Liver (tissue), 9 donors: ENCODE results near the gene MELK. TPM values are rescaled to one million over a fixed set of nuclear protein-coding genes. Genes with fewer than 3 reads are reported as not detected.
"Not testable (repeated sequence)": the region's sequence is repeated elsewhere in the genome, so short reads cannot be mapped to it uniquely, and the experiment has no call there.

Source experiments
- DNase-seq: peaks from one replicate; pipeline ENCODE4 v3.0.0-alpha.2; 2017; ENCODE audit warnings: low spot score
- H3K27ac ChIP-seq, 2 donors: one replicate each; pipeline ENCODE4 v1.7.0; 2013; ENCODE audit warnings: inconsistent platforms in 2 of 2, low read length in 2 of 2, control low read depth in 1 of 2, low read depth in 1 of 2, mild to moderate bottlenecking in 1 of 2
- H3K27me3 ChIP-seq, 4 donors: one replicate each; pipeline versions ENCODE4 v1.6.1 to v1.7.0; 2013; ENCODE audit warnings: low read length in 3 of 4, inconsistent platforms in 1 of 4, mild to moderate bottlenecking in 1 of 4, moderate library complexity in 1 of 4; ENCODE audit not compliant: control insufficient read depth in 4 of 4, insufficient read depth in 4 of 4
- H3K36me3 ChIP-seq, 4 donors: one replicate each; pipeline versions ENCODE4 v1.6.1 to v1.7.0; 2013; ENCODE audit warnings: low read length in 3 of 4, mild to moderate bottlenecking in 3 of 4, low read depth in 1 of 4, moderate library complexity in 1 of 4; ENCODE audit not compliant: control insufficient read depth in 4 of 4, insufficient read depth in 3 of 4
- H3K4me1 ChIP-seq, 4 donors: one replicate each; pipeline versions ENCODE4 v1.6.1 to v1.7.0; 2013; ENCODE audit warnings: low read length in 3 of 4, mild to moderate bottlenecking in 3 of 4, moderate library complexity in 1 of 4; ENCODE audit not compliant: control insufficient read depth in 4 of 4, insufficient read depth in 4 of 4
- H3K4me3 ChIP-seq, 3 donors: one replicate each; pipeline versions ENCODE4 v1.6.1 to v1.7.0; 2013; ENCODE audit warnings: low read length in 3 of 3, control low read depth in 1 of 3, low read depth in 1 of 3, mild to moderate bottlenecking in 1 of 3
- H3K9ac ChIP-seq, 2 donors: one replicate each; pipeline ENCODE4 v1.7.0; 2013; ENCODE audit warnings: low read length in 2 of 2, mild to moderate bottlenecking in 2 of 2, moderate library complexity in 2 of 2, control low read depth in 1 of 2, low read depth in 1 of 2
- H3K9me3 ChIP-seq, 4 donors: one replicate each; pipeline versions ENCODE4 v1.6.1 to v1.7.0; 2013; ENCODE audit warnings: low read length in 3 of 4; ENCODE audit not compliant: control insufficient read depth in 4 of 4
- CTCF ChIP-seq: fragments of 150-350 bp; IDR thresholded peaks from 2 replicates; pipeline ENCODE4 v1.5.1; 2017; ENCODE audit warnings: improper control_type of control experiment, low read depth, low read length; ENCODE audit not compliant: missing input control
- EGR1 ChIP-seq, 2 donors: IDR thresholded peaks; 2 replicates each; pipeline ENCODE4 v1.6.1; 2016 to 2018; ENCODE audit warnings: antibody characterized with exemption in 2 of 2, low read depth in 2 of 2
- FOXA1 ChIP-seq: IDR thresholded peaks from 2 replicates; pipeline ENCODE4 v1.6.1; 2016; ENCODE audit warnings: antibody characterized with exemption
- FOXA2 ChIP-seq: IDR thresholded peaks from 2 replicates; pipeline ENCODE4 v1.6.1; 2016; ENCODE audit warnings: antibody characterized with exemption
- GABPA ChIP-seq, 2 donors: IDR thresholded peaks in 1 of 2; conservative IDR thresholded peaks in 1 of 2; 2 replicates each; pipeline ENCODE4 v1.6.1; 2016; ENCODE audit warnings: antibody characterized with exemption in 2 of 2, mild to moderate bottlenecking in 1 of 2, moderate library complexity in 1 of 2
- HNF4A ChIP-seq, 2 donors: conservative IDR thresholded peaks; 2 replicates each; pipeline ENCODE4 v1.6.1; 2016; ENCODE audit warnings: antibody characterized with exemption in 2 of 2, mild to moderate bottlenecking in 2 of 2
- HNF4G ChIP-seq: IDR thresholded peaks from 2 replicates; pipeline ENCODE4 v1.6.1; 2016; ENCODE audit warnings: antibody characterized with exemption
- JUND ChIP-seq, 2 donors: IDR thresholded peaks; 2 replicates each; pipeline ENCODE4 v1.6.1; 2016; ENCODE audit warnings: antibody characterized with exemption in 2 of 2
- NR2F2 ChIP-seq: IDR thresholded peaks from 2 replicates; pipeline ENCODE4 v1.6.1; 2016; ENCODE audit warnings: antibody characterized with exemption
- RAD21 ChIP-seq, 2 donors: IDR thresholded peaks; 2 replicates each; pipeline ENCODE4 v1.6.1; 2016; ENCODE audit warnings: antibody characterized with exemption in 2 of 2, mild to moderate bottlenecking in 2 of 2
- SP1 ChIP-seq: IDR thresholded peaks from 2 replicates; pipeline ENCODE4 v1.6.1; 2018; ENCODE audit warnings: antibody characterized with exemption, mild to moderate bottlenecking
- TAF1 ChIP-seq: conservative IDR thresholded peaks from 2 replicates; pipeline ENCODE4 v1.6.1; 2016; ENCODE audit warnings: antibody characterized with exemption, mild to moderate bottlenecking
- YY1 ChIP-seq: IDR thresholded peaks from 2 replicates; pipeline ENCODE4 v1.6.1; 2016; ENCODE audit warnings: antibody characterized with exemption, mild to moderate bottlenecking
- ZBTB33 ChIP-seq: IDR thresholded peaks from 2 replicates; pipeline ENCODE4 v1.6.1; 2016; ENCODE audit warnings: antibody characterized with exemption
- WGBS: extraction: QIAGEN DNeasy Blood & Tissue Kit; methylation state at CpG from one replicate; pipeline ENCODE4 v1.1.7; 2013; 5-methylcytosine and 5-hydroxymethylcytosine counted together
- polyA plus RNA-seq, 2 donors: library from polyadenylated mRNA; stranded (reverse) in 1 of 2; unstranded in 1 of 2; fragments of 200-250 nt in 1 of 2; fragments of >200 nt in 1 of 2; fragmentation: Nextera tagmentation in 1 of 2; extraction: Ambion mirVana in 1 of 2; gene quantifications; one replicate each; pipeline versions ENCODE4 v1.2.1 to v1.2.3, GENCODE V29; 2013 to 2015
- total RNA-seq, 2 donors: library from RNA; depleted of rRNA; stranded (reverse); fragments of >200 nt; gene quantifications; one replicate each; pipeline ENCODE4 v1.2.3, GENCODE V29; 2014
- TF ChIP-seq, protein P1 (sequence below): IDR thresholded peaks from 2 replicates; pipeline ENCODE4 v1.6.1; 2016; ENCODE audit warnings: antibody characterized with exemption
- TF ChIP-seq, protein P2 (sequence below): IDR thresholded peaks from 2 replicates; pipeline ENCODE4 v1.6.1; 2016; ENCODE audit warnings: antibody characterized with exemption, mild to moderate bottlenecking
- donor health status: healthy.
- donor health status: healthy.
- donor health status: healthy.
- donor health status: healthy.
- donor health status: healthy.

The MELK gene
- total and polyA plus RNA-seq, 4 donors = 0.08 to 19.5 (median 1.0) TPM

DNA sequence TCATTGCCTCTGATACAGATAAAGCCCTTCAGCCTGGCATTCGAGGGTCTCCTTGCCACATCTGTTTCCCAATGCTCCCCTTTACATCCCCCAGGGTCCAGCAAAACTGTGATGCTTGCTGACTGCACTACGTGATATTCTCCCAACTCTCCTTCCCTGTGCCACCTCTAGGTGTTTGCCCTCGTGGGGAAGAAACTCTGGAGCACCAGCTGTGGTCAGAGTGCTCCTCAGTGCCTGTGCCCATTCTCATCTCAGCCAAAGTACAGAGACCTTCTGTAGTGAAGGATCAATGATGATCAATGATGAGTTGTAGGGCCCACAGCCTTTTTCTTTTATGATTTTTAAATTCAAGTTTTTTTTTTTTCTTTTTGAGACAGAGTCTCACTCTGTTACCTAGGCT, 40.3 kb upstream of the MELK start:
- H3K27ac ChIP-seq = no peak overlapping the region
- 67% methylated on average over 3 of the region's 3 CpGs for WGBS
- no peaks in the 10 kb centered on the region for H3K9me3 ChIP-seq

GRCh38 chr9:36533726-36534125, 39.0 kb upstream of the MELK start:
- not testable (repeated sequence) for H3K4me1 ChIP-seq
- 87% methylated on average over 6 of the region's 6 CpGs for WGBS

More for the DNA sequence above, 40.3 kb upstream of the MELK start:
- no peak for TF ChIP-seq HNF4G
- TF ChIP-seq CTCF = no peak
- TF ChIP-seq EGR1 (IDR thresholded peaks at IDR 0.05; ENCODE audit: low read depth in 2 of 2) = no peak
- no peak for TF ChIP-seq SP1
- no peak for TF ChIP-seq JUND (IDR thresholded peaks at IDR 0.05)
- no peak for TF ChIP-seq YY1
- no peak for TF ChIP-seq GABPA (IDR thresholded peaks at IDR 0.05 in 1 of 2, conservative IDR thresholded peaks at IDR 0.05 in 1 of 2)
- no peak for TF ChIP-seq FOXA2
- no peak for TF ChIP-seq TAF1
- no peak for TF ChIP-seq ZBTB33
- TF ChIP-seq NR2F2 = no peak
- no peak for TF ChIP-seq HNF4A (conservative IDR thresholded peaks at IDR 0.05)
- no peak for TF ChIP-seq RAD21 (IDR thresholded peaks at IDR 0.05)
- TF ChIP-seq, protein P1, sequence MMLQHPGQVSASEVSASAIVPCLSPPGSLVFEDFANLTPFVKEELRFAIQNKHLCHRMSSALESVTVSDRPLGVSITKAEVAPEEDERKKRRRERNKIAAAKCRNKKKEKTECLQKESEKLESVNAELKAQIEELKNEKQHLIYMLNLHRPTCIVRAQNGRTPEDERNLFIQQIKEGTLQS = no peak
- TF ChIP-seq FOXA1 = no peak
- Histone ChIP-seq H3K4me1 (no peaks in the 10 kb centered on the region), H3K4me3 (no peak overlapping the region), H3K9ac (no peak overlapping the region), H3K36me3 (no peaks in the 10 kb centered on the region), H3K27me3 (no peaks in the 10 kb centered on the region)
- no peak for DNase-seq

DNA sequence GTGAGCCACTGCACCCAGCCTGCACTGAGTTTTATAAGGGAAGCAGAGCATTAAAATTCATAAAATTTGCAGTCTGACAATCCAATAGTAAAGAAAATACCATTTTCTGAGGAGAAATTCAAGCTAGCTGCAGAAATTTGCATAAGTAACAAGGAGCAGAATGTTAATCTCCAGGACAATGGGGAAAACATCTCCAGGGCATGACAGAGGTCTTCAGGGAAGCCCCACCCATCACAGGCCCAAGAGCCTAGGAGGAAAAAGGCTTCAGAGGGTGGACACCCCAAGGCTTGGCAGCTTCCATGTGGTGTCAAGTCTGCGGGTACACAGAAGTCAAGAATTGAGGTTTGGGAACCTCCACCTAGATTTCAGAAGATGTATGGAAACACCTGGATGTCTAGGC, 37.6 kb upstream of the MELK start:
- Histone ChIP-seq H3K9ac (no peak overlapping the region), H3K9me3 (no peaks in the 10 kb centered on the region), H3K36me3 (no peaks in the 10 kb centered on the region), H3K27ac (no peak overlapping the region), H3K27me3 (no peaks in the 10 kb centered on the region), H3K4me3 (no peak overlapping the region), H3K4me1 (no peaks in the 10 kb centered on the region)
- TF ChIP-seq SP1 = no peak
- no peak for TF ChIP-seq GABPA (IDR thresholded peaks at IDR 0.05 in 1 of 2, conservative IDR thresholded peaks at IDR 0.05 in 1 of 2)
- TF ChIP-seq, protein P2, sequence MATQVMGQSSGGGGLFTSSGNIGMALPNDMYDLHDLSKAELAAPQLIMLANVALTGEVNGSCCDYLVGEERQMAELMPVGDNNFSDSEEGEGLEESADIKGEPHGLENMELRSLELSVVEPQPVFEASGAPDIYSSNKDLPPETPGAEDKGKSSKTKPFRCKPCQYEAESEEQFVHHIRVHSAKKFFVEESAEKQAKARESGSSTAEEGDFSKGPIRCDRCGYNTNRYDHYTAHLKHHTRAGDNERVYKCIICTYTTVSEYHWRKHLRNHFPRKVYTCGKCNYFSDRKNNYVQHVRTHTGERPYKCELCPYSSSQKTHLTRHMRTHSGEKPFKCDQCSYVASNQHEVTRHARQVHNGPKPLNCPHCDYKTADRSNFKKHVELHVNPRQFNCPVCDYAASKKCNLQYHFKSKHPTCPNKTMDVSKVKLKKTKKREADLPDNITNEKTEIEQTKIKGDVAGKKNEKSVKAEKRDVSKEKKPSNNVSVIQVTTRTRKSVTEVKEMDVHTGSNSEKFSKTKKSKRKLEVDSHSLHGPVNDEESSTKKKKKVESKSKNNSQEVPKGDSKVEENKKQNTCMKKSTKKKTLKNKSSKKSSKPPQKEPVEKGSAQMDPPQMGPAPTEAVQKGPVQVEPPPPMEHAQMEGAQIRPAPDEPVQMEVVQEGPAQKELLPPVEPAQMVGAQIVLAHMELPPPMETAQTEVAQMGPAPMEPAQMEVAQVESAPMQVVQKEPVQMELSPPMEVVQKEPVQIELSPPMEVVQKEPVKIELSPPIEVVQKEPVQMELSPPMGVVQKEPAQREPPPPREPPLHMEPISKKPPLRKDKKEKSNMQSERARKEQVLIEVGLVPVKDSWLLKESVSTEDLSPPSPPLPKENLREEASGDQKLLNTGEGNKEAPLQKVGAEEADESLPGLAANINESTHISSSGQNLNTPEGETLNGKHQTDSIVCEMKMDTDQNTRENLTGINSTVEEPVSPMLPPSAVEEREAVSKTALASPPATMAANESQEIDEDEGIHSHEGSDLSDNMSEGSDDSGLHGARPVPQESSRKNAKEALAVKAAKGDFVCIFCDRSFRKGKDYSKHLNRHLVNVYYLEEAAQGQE = no peak
- no peak for TF ChIP-seq JUND (IDR thresholded peaks at IDR 0.05)
- TF ChIP-seq CTCF = no peak
- no peak for TF ChIP-seq EGR1 (IDR thresholded peaks at IDR 0.05; ENCODE audit: low read depth in 2 of 2)
- TF ChIP-seq HNF4A (conservative IDR thresholded peaks at IDR 0.05) = no peak
- TF ChIP-seq ZBTB33 = no peak
- no peak for TF ChIP-seq YY1
- no peak for TF ChIP-seq RAD21 (IDR thresholded peaks at IDR 0.05)
- 96% methylated on average over 1 of the region's 1 CpG for WGBS
- DNase-seq = no peak

More at GRCh38 chr9:36533726-36534125, 39.0 kb upstream of the MELK start:
- not testable (repeated sequence) for H3K4me3 ChIP-seq, H3K9me3 ChIP-seq, H3K36me3 ChIP-seq, DNase-seq, H3K9ac ChIP-seq, H3K27ac ChIP-seq, H3K27me3 ChIP-seq
